GM19324 (cell line): ENCODE data around the gene GREB1L.
"Not testable (repeated sequence)": the region's sequence is repeated elsewhere in the genome, so short reads cannot be mapped to it uniquely, and the experiment has no call there.

Experiments
- ATAC-seq: cut with Tn5 transposase; IDR thresholded peaks from one replicate; pipeline ENCODE4 v1.9.1; 2021; ENCODE audit warnings: mild to moderate bottlenecking, moderate library complexity; ENCODE audit not compliant: unreplicated experiment, low FRiP score

GREB1L gene

GRCh38 chr18:21362831-21363230 is 120.8 kb downstream of the GREB1L start:
- no peak for ATAC-seq

- no peak for ATAC-seq
Observed at GRCh38 chr18:21363348-21363747, 121.3 kb downstream of the GREB1L start.

GRCh38 chr18:21364471-21364870 is 122.4 kb downstream of the GREB1L start:
- no peak for ATAC-seq

- no peak for ATAC-seq
Observed at GRCh38 chr18:21366896-21367295, 124.9 kb downstream of the GREB1L start.

- ATAC-seq: no peak
Observed at GRCh38 chr18:21369146-21369545, 127.1 kb downstream of the GREB1L start.

GRCh38 chr18:21369597-21369996 is 127.6 kb downstream of the GREB1L start:
- ATAC-seq: not testable (repeated sequence)

- ATAC-seq: no peak
Observed at GRCh38 chr18:21383031-21383430, 141.0 kb downstream of the GREB1L start.

GRCh38 chr18:21386523-21387240 is 144.7 kb downstream of the GREB1L start:
- no peak for ATAC-seq

GRCh38 chr18:21387886-21388285 is 145.9 kb downstream of the GREB1L start:
- ATAC-seq: no peak

- no peak for ATAC-seq
Observed at GRCh38 chr18:21389283-21389682, 147.3 kb downstream of the GREB1L start.

- no peak for ATAC-seq
Observed at GRCh38 chr18:21389903-21390302, 147.9 kb downstream of the GREB1L start.

- ATAC-seq: no peak
Observed at GRCh38 chr18:21391074-21391673, 149.1 kb downstream of the GREB1L start.

GRCh38 chr18:21393986-21394385 is 152.0 kb downstream of the GREB1L start:
- ATAC-seq: no peak

- no peak for ATAC-seq
Observed at GRCh38 chr18:21398121-21398520, 156.1 kb downstream of the GREB1L start.

GRCh38 chr18:21402272-21402671 is 160.2 kb downstream of the GREB1L start:
- no peak for ATAC-seq

- ATAC-seq: no peak
Observed at GRCh38 chr18:21404426-21404825, 162.4 kb downstream of the GREB1L start.

- no peak for ATAC-seq
Observed at GRCh38 chr18:21406116-21406515, 164.1 kb downstream of the GREB1L start.

- ATAC-seq: no peak
Observed at GRCh38 chr18:21408681-21409080, 166.6 kb downstream of the GREB1L start.

- ATAC-seq: no peak
Observed at GRCh38 chr18:21433436-21433835, 191.4 kb downstream of the GREB1L start.

- ATAC-seq: no peak
Observed at GRCh38 chr18:21439431-21439846, 197.4 kb downstream of the GREB1L start.

- no peak for ATAC-seq
Observed at GRCh38 chr18:21441670-21442069, 199.6 kb downstream of the GREB1L start.

GRCh38 chr18:21443776-21444464 is 201.9 kb downstream of the GREB1L start:
- no peak for ATAC-seq
